ENCODE results near the gene CASP1. TPM values are rescaled to one million over a fixed set of nuclear protein-coding genes. Genes with fewer than 3 reads are reported as not detected.

CASP1 gene
- total RNA-seq, 1 experiment from 2014 or later, result 2.1 TPM

DNA sequence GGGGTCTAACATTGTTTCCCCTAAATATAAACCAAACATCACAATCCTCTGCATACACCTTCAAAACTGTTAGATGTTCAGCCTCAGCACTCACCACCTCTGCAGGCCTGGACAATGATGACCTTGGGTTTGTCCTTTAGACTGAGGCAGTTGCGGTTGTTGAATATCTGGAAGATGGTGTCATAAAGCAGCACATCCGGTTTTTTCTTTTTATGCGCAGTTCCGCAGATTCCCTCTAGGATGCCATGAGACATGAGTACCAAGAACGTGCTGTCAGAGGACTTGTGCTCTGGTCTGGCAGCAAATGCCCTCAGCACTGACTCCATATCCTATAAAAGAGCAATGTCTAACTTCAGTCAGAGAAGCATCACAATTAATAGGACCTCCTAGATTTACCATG, 34.8 kb downstream of the CASP1 start:
- H3K27me3 ChIP-seq (ENCODE audit: control insufficient read depth, insufficient read depth, low read length), result no peaks in the 10 kb centered on the region; the same call in 1 of the 2 replicates
- POLR2A ChIA-PET, result interaction anchor here (0.7 kb wide), 1 partner anchor 17 kb away, joined by 3 read pairs; no protein-coding TSS in a partner anchor
- intact Hi-C loops (cut with micrococcal nuclease; ENCODE audit: unreplicated experiment) (no loop called here), in situ Hi-C loops (cut with HindIII; ENCODE audit: low pct_unique_long_range_greater_than_20kb, low sequenced_read_pairs) (no loop called here)
- no peak overlapping the region for H3K4me3 ChIP-seq (ENCODE audit: low read depth in 2 of 2, low read length in 2 of 2)
- H3K4me1 ChIP-seq (ENCODE audit: control insufficient read depth, insufficient read depth, low read length), result no peaks in the 10 kb centered on the region
- no peaks in the 10 kb centered on the region for H3K9me3 ChIP-seq (ENCODE audit: control insufficient read depth, insufficient read depth, low read depth, low read length)
- DNase-seq (ENCODE audit: low read depth, low spot score) (no peak), ATAC-seq (peak; percentile 62; the same call in 1 of the 2 replicates)
- no peaks in the 10 kb centered on the region for H3K36me3 ChIP-seq (ENCODE audit: control insufficient read depth, insufficient read depth, low read length)
- TF ChIP-seq TCF7L2 (IDR thresholded peaks at IDR 0.05; ENCODE audit: low read depth, low read length), result no peak
- TF ChIP-seq, protein P1, sequence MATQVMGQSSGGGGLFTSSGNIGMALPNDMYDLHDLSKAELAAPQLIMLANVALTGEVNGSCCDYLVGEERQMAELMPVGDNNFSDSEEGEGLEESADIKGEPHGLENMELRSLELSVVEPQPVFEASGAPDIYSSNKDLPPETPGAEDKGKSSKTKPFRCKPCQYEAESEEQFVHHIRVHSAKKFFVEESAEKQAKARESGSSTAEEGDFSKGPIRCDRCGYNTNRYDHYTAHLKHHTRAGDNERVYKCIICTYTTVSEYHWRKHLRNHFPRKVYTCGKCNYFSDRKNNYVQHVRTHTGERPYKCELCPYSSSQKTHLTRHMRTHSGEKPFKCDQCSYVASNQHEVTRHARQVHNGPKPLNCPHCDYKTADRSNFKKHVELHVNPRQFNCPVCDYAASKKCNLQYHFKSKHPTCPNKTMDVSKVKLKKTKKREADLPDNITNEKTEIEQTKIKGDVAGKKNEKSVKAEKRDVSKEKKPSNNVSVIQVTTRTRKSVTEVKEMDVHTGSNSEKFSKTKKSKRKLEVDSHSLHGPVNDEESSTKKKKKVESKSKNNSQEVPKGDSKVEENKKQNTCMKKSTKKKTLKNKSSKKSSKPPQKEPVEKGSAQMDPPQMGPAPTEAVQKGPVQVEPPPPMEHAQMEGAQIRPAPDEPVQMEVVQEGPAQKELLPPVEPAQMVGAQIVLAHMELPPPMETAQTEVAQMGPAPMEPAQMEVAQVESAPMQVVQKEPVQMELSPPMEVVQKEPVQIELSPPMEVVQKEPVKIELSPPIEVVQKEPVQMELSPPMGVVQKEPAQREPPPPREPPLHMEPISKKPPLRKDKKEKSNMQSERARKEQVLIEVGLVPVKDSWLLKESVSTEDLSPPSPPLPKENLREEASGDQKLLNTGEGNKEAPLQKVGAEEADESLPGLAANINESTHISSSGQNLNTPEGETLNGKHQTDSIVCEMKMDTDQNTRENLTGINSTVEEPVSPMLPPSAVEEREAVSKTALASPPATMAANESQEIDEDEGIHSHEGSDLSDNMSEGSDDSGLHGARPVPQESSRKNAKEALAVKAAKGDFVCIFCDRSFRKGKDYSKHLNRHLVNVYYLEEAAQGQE (IDR thresholded peaks at IDR 0.05; ENCODE audit: insufficient read depth in 1 of 2, low read depth in 2 of 2, low read length in 1 of 2), result no peak
- TF ChIP-seq POLR2AphosphoS5 (IDR thresholded peaks at IDR 0.05; ENCODE audit: low read depth, low read length), result no peak
- no peak for TF ChIP-seq SIN3A (IDR thresholded peaks at IDR 0.05; ENCODE audit: borderline replicate concordance, insufficient read depth, low read depth, low read length)
- TF ChIP-seq, protein P2, sequence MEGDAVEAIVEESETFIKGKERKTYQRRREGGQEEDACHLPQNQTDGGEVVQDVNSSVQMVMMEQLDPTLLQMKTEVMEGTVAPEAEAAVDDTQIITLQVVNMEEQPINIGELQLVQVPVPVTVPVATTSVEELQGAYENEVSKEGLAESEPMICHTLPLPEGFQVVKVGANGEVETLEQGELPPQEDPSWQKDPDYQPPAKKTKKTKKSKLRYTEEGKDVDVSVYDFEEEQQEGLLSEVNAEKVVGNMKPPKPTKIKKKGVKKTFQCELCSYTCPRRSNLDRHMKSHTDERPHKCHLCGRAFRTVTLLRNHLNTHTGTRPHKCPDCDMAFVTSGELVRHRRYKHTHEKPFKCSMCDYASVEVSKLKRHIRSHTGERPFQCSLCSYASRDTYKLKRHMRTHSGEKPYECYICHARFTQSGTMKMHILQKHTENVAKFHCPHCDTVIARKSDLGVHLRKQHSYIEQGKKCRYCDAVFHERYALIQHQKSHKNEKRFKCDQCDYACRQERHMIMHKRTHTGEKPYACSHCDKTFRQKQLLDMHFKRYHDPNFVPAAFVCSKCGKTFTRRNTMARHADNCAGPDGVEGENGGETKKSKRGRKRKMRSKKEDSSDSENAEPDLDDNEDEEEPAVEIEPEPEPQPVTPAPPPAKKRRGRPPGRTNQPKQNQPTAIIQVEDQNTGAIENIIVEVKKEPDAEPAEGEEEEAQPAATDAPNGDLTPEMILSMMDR (IDR thresholded peaks at IDR 0.05), result no peak
- CTCF ChIA-PET, result interaction anchor here (0.6 kb wide), 1 partner anchor 362 kb away, joined by 3 read pairs; no protein-coding TSS in a partner anchor
- H3K27ac ChIP-seq (ENCODE audit: low read length), result no peak overlapping the region
- BruUV-seq (replicated peaks), result no TSS peak

DNA sequence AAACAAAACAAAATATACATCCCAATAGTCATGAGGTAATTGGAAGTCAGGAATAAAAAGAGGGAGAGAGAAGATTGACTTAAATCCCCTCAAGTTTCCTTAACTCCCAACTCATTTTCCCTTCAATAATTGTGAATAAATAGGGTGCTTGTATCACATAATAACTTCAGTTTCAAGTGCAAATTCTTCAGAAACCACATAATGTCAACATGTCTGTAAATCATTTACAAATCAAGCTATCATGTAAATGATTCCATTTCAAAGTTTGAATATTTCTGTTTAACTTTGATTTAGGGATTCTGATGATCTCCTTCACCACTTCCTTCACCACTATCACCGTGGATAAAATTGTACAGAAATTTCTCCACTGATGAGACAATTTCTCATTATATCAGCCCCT, 35.2 kb downstream of the CASP1 start:
- Histone ChIP-seq H3K9me3 (ENCODE audit: control insufficient read depth, insufficient read depth, low read depth, low read length) (no peaks in the 10 kb centered on the region), H3K4me3 (ENCODE audit: low read depth in 2 of 2, low read length in 2 of 2) (no peak overlapping the region), H3K4me1 (ENCODE audit: control insufficient read depth, insufficient read depth, low read length) (no peaks in the 10 kb centered on the region), H3K27me3 (ENCODE audit: control insufficient read depth, insufficient read depth, low read length) (no peaks in the 10 kb centered on the region; the same call in 1 of the 2 replicates), H3K36me3 (ENCODE audit: control insufficient read depth, insufficient read depth, low read length) (no peaks in the 10 kb centered on the region), H3K27ac (ENCODE audit: low read length) (no peak overlapping the region)
- in situ Hi-C loops (cut with HindIII; ENCODE audit: low pct_unique_long_range_greater_than_20kb, low sequenced_read_pairs), result no loop called here
- no peak for ATAC-seq
- BruUV-seq (replicated peaks), result no TSS peak
- ChIA-PET POLR2A (no interaction called here), CTCF (no interaction called here)
- TF ChIP-seq, protein P2 (IDR thresholded peaks at IDR 0.05), result no peak
- TF ChIP-seq SIN3A (IDR thresholded peaks at IDR 0.05; ENCODE audit: borderline replicate concordance, insufficient read depth, low read depth, low read length) (no peak), POLR2AphosphoS5 (IDR thresholded peaks at IDR 0.05; ENCODE audit: low read depth, low read length) (no peak), TCF7L2 (IDR thresholded peaks at IDR 0.05; ENCODE audit: low read depth, low read length) (no peak)
- TF ChIP-seq, protein P1 (IDR thresholded peaks at IDR 0.05; ENCODE audit: insufficient read depth in 1 of 2, low read depth in 2 of 2, low read length in 1 of 2), result no peak
- intact Hi-C loops (cut with micrococcal nuclease; ENCODE audit: unreplicated experiment), result no loop called here
- no peak for DNase-seq (ENCODE audit: low read depth, low spot score)
